Measurements from ENCODE around the gene NTSR1. TPM values are rescaled to one million over a fixed set of nuclear protein-coding genes. Genes with fewer than 3 reads are reported as not detected.

The NTSR1 gene
- polyA plus RNA-seq, 1 donor: 1.5 TPM

DNA sequence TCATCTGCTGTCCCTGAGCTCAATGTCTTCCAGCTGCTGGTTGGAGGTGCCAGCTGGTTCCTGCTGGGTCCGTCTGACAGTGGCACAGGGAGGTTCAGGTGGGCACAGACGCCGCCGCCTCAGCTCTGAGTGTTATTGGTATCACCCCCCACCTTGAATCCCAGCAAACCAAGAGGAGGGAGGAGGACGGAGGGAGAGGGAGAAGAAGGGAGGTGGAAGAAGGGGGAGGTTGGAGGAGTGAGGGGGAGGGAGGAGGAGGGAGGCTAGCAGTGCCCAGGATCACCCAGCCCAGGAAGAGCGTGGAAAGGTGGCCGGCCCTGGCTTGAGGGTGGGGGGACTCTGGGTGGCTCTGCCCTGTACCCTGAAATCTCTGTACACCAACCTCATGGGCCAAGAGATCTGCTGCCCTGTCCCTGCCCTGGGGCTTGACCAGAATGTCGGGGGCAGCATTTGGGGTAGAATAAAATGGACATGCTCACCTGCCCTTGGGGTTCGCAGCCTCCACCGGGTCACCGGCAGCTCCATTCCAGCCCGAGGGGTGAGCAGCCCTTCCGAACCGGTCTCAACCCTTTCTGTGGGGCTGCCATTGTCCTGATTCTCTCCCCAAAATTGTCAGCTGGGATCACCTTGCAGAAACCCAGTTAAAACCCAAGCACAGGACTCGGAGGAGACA lies 17.1 kb downstream of the NTSR1 start:
- no peak for DNase-seq

DNA sequence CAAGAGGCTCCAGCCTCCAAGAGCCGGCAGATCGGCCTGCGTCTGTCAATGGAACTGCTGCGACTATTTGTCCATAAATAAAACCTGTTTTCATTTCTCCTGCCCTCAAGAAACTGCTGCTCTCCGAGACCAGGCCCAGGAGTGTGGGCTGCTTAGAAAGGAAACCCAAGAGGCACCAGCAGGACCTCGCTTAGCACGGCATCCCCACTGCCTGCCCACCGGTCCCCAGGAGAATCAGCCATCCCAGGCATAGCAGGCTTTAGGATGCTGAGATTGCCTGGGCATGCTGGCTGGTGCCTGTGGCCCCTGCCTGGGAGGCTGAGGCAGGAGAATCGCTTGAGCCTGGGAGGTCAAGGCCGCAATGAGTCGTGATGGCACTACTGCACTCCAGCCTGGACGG lies 17.6 kb downstream of the NTSR1 start:
- DNase-seq: no peak

DNA sequence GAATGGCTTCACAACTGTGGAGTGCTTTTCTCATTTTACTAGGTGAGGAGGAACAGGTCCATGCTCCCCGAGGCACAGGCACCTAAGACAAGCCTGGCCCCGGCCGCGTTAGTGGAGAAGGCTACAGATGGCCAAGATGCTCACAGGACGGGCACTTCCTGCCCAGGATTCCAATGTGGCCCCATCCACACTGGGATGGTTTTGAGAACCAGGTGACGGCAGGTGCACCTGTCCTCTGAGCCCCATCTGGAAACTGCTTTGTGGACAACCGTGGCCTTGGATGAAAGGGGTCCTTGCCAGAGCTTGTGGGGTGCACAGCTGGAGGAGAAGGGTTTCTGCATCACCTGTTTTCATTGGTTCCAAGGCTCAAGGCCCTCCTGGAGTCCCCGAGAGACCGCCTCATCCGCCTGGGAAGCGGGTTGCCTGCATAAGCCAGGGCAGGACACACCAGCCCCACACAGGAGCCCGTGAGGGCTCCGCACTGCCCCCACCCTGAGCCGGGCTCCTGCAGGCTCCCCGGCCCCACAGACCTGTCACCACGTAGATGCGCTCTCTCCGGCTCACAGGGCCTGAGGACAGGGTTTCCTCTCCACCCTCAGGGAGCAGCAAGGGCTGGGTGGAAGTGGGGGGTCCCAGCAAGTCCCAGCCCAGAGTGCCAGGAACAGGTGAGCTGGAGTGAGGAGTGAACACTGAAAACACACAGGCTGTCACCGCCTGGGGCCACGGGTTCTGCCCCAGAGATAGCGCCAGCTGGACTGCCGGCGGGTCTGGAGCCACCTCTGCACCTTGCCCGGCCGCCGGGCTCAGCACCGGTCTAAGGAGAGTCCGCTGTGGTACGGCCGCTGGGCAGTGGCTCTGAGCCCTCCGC lies 18.3 kb downstream of the NTSR1 start:
- no peak for DNase-seq

DNA sequence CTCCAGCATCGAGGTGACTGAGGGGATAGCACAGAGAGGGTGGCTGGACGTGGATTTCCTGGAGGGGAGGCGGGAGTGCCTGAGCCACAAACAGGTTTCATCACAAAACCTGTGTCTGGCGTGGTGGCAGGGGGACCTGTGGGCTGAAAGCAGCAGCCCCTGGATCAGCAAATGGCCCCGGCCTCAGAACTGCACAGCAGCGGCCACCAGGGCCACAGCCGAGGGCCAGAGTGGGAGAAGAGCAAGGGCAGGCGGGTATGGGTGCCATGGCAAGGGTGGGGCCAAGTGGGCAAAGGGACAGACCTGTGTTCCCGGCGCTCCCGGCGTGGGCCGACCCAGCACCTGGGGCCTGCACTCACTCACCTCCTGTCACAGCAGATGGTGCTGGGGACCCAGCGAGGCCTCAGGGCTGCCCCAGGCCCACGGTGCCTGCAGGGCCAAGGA lies 19.0 kb downstream of the NTSR1 start:
- no peak for DNase-seq

DNA sequence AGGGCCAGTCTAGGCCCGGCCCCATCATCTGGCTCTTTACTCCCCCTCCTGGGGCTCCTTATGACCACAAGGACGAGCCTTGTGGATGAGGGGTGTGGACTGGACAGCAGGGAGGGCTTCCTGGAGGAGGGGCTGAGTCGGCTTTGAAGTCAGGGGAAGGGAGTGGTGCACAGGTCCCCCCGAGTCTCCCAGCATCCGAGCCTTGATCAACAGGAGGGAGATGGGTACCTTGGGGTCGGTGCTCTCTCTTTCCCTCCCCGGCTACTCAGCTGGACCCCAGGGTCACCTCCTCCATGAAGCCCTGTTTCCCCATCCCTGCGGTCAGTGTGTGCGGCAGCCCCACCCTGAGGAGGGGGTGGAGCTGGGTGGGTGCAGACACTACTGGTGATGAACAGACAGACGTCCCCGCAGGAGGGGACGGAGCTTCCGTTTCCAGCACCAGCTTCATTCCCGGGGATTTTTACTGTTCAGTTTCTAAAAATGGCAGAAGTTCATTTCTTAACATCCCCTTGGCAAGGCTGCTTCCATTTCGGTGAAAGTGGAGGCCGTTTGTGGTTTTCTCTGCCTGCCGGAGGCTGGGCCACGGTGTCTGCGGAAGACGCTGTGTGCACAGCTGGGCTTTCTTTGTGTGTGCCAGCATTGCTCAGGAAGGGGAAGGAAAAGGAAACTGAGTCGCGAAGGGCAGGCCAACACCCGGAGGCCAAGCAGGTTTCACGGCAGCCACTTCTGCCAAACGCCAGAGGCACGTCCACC lies 19.6 kb downstream of the NTSR1 start:
- no peak for DNase-seq

DNA sequence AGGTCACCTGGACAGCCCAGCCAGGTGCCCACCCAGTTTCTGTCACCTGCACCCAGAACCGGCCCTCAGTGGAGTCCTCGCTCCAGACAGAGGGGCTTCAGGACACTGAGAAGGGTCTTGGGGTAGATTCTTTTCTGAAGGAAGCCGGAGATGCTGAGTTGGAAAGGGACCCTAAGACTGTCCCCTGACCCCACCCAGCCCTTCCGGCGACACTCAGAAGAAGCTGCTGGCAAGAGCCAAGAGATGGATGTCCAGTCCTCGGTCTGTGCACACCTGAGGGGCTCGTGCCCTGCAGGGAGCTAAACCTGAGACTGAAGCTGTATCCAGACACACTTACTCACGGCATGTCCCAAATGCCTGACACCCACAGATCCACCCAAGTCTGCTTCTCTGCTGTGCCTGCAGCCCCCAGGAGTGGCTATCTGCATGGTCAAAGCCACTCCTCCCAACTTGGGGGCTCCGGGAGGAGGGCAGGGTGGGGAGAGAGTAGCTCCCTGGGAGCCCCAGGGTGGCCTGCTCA lies 20.2 kb downstream of the NTSR1 start:
- DNase-seq: no peak

DNA sequence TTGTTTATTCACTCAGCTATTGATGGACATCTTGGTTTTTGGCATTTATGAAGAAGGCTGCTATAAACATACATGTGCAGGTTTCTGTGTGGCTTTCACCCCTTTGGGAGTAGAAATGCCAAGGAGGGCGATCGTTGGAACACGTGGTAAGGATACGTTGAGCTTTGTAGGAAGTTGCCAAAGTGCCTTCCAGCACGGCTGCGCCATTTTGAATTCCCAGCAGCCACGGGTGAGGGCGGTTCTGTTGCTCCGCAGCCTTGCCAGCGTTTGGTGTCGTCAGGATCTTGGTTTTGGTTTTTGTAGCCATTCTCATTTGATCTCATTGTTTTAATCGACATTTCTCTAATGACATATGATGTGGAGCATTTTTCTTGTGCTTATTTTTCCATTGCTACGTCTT lies 21.8 kb downstream of the NTSR1 start:
- DNase-seq: no peak

DNA sequence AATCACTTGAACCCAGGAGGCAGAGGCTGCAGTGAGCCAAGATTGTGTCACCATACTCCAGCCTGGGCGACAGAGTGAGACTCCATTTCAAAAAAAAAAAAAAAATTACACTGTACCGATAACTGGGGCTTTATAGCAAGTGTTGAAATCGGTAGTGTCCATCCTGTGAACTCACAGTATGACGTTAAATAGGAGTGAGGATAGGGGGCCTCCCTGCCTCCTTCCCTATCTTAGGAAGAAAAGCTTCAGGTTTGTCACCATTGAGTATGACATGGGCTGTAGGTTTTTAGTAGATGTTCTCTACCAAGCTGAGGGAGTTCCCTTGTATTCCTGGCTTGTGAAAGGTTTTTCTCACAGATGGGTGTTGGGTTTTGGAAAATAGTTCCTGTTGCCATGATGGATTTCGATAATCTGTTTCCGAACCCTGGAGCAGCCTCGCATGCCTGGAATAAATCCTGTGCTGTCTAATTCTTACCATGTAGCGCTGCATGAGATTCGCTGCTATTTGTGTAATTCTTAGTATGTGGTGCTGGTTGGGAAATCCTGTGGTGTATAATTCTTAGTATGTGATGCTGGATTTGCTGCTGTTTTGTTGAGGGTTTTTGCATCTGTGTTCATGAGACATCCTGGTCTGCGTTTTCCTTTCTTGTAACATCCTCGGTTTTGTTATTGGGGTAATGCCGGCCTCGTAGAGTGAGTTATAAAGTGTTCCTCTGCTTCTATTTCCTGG lies 23.6 kb downstream of the NTSR1 start:
- DNase-seq: no peak

DNA sequence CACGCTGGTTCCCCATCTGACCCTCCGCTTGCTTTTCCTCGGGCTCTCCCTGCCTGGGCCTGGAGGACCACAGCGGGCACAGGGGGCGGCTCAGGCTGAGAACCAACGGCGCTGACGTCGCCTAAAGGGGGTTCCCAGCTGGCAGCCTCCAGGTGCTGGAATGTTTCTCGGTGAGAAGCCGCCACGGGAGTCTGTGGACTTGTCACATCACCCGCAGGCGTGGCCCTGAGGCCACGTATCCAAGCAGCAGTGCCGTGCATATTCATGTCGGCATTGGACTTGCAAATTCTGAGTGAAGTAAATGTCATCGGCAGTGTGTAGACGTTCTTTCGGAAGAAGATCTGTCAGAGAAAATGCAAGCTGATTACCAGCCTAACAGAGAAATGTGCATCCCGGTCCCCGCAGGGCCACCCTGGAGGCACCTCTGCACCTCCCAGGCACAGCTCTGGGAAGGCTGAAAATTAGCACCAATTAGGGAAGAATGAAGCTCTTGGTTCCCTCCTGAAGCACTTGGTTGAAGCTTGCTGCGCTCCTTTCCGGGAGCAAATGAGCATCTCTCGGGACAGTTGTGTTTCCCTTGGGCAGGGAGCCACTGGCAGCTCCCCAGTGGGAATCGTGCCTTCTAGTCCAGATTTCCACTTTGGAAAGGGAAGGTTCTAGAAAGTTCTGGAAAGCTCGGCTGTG lies 24.3 kb downstream of the NTSR1 start:
- no peak for DNase-seq

DNA sequence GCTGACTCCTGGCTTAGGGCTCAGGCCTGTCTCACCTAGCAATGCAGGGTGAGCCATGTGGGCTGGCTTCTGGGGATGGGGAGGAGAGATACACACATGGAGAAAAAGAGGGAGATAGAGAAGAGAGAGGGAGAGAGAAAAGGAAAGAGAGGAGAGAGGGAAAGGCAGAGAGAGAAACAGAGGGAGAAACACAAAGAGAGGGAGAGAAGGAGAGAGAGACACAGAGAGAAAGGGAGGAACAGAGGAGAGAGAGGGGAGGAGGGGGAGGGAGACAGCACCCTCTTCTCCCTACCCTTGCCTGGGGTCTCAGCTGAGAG lies 24.8 kb downstream of the NTSR1 start:
- DNase-seq: no peak

DNA sequence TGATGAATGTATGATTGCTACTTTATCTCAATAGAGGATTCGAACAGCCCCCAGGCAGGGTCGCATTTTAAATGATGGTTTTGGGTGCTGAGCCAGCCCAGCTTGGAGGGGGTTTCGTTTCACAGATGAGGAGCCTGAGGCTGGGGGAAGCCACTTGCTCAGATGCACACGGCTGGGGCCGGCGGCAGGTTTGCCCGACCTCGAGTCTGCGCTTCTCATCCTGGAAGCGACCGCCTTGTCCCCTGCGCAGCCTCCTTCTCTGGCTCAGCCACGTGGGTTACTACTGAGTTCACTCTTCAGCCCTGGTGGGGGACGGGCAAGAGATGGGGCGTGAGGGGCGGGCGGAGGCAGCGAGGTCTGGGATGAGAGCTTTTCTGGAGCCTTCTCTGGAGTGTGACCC lies 25.3 kb downstream of the NTSR1 start:
- no peak for DNase-seq

DNA sequence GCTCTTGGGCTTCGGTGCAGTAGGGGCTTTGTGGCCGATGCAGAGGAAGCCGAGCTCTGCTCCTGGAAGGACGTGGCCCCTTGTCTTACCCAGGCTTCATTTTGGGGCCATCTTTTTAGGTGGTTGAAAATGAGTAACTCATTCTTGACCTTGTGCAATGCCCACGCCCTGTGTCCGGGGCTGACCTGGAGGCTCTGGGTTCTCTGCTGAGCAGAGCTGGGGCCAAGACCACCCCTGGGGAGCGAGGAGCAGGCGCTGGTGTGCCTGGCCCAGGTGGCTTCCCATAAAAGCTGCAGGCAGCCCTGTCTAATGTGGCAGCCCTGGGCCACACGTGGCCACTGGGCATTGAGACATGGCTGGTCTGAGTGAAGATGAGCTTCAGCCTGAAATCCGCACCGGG lies 25.7 kb downstream of the NTSR1 start:
- DNase-seq: no peak

DNA sequence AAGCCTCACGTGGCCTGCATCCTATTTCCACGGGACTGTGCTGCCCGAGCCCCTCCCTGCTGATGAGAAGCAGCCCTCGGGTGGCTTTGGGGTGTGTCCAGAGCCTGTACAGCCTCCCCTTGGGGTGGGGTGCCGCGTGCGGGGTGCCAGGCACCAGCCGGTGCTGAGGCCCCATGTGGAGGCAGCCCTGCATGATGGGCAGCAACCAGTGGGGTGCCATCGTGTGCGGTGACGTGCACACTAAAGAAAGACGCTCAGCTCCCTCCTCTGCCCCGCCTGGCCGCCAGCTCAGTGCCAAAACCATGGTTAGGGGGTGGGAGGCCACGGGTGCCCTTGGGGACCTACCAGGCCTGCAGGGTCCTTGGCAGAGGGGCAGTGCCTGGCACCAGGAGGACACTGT lies 26.2 kb downstream of the NTSR1 start:
- DNase-seq: no peak

DNA sequence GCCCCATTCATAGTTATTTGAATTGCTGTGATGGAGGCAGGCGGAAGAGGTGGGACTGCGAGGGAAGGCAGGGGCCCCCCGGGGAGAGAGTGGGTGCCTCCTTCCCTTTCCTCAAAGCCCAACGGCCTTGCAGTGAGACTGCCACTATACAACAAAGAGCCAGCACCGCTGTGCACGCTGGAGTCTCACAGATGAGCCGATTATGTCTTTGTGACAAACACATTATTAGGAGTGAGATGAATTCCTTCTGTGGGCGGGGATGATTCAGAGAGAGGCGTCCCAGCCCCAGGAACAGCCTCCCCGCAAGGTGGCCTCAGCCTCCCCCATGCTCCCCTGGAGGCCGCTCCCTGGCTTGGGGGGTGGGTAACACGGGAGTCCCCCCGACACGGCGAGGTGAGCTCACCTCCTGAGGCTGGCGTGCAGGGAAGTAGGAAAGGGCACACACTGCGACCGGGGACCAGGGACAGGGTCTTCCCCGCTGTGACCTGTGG lies 26.7 kb downstream of the NTSR1 start:
- no peak for DNase-seq

DNA sequence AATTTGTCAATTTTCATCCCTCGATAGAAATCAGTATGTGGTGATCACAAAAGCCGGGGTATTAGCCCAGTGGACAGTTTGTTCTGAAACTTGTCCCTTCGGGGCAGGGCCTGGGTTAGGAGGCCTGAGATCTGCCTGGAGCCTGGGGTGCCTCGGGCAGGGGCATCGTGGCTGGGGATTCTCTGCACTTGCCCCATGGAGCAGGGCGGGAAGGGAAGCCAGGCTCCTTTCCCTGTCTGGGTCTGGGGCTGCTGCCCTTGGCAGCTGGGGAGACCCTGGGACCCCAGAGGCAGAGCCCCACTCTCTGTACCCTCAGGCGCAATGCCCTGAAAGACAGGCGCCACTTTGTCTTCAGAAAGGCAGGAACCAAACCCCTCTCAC lies 27.4 kb downstream of the NTSR1 start:
- DNase-seq: no peak

DNA sequence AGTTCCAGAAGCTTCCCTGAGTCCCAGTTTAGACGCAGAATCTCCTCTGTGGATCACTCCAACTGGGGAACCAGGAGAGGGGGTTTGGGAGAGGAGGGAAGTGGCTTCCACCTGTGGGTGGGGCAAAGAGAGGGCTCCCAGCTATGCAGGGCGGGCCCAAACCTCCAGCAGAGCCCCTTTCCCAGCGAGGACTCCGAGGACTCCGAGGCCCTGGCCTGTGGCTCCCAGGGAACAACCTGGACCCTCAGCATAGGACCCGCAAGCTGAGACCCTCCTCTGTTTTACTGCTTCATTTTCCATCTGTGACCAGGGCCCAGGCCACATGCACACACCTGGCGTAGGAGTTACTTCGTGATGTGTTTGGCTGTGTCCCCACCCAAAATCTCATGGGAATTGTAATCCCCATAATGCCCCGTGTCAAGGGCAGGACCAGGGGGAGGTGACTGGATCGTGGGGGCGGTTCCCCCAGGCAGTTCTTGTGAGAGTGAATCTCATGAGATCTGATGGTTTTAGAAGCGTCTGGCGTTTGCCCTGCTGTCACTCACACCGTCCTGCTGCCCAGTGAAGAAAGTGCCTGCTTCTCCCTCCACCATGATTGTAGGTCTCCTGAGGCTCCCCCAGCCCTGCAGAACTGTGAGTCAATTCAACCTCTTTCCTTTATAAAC lies 27.9 kb downstream of the NTSR1 start:
- DNase-seq: no peak

DNA sequence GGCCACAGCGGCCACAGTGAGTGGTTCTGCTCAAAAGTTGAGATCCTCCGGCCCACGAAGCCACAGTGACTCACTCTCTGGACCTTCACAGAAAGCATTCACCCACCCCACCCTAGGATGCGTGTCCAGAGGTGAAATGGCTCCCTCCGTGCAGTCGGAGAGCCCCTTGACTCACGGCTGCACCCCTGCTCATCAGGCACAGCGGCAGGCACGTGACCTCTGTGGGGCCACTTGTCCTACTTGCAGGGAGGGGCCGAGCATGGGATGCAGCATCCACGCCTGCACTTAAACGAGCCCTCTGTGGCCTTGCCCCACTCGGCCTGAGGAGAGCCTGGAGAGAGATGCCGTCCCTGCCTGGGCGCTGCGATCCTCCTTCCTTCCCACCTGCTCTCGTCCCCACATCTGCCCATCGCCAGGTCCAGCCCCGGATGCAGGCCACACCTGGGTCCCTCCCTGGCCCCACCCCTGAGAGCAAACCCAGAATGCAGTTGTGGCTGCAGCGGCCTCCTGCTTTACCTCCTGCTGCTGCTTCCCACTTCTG lies 28.7 kb downstream of the NTSR1 start:
- DNase-seq: no peak

DNA sequence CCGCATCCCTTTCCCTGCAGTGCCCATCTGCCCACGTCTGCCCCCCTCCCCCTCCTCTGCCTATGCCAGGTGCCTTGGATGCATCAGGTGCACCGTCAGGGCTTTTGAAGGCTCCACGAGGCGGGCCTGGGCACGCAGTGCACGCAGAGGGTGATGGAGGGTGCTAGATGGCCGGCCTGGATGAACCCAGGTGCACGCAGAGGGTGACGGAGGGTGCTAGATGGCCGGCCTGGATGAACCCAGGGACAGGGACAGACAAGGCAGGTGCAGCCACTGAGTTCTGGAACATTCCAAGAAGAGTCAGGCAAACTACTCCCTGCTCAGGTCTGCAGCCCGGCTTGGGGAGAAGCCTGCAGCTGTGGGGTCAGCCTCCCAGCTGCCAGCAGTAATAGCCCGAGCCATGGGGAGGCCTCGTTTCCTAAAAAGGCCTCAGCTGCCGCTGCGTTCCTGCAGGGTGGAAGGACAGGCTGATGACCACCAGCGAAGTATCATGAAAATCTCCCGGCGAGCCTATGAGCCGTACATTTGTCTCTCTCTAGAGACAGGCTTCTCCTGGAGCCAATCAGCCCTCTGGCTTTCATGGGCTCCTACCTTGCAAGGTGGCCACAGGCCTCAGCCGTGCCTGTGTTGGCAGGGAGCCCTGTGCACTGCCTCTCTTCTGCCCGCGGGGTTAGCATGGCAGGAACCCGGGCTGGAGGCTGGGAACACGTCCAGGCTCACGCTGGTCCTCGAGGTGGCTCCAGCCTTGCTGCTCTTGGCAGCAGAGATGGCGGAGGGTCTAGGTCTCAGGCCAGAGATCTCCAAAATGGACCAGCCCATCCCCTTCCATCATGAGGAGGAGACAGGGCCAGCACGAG lies 29.6 kb downstream of the NTSR1 start:
- no peak for DNase-seq

DNA sequence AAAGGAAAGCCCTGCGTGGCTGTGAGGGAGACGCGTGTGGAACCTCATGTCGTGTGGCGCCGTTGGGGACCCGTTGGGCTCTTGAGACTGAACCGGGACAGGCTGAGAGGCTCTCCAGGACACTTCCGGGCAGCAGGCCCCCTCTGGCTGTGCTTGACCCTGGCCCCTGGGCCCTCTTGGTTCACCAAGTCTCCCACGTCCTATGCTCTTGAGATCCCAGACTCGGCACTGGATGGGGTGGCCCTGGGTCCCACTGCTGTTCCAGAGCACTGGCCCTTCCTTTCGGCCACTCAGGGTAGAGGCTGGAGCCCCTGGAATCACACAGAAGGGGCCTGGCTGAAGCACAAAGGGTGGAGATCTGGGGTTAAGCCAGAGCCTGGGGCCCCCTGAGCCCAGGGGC lies 30.4 kb downstream of the NTSR1 start:
- DNase-seq: no peak

Measured in left kidney (tissue), 2 donors.